Germinal center (tissue), 1 donor: ENCODE measurements around the gene KLK11.

ENCODE experiments used
- DNase-seq: peaks from one replicate; pipeline ENCODE4 v3.0.0; 2012; ENCODE audit warnings: mixed read lengths, low spot score

Gene KLK11

GRCh38 chr19:51027873-51028272 is 1.5 kb upstream of the KLK11 start:
- no peak for DNase-seq

- no peak for DNase-seq
Observed at GRCh38 chr19:51027126-51027806, 850 bp upstream of the KLK11 start.

GRCh38 chr19:51025809-51026553 is 435 bp downstream of the KLK11 start:
- DNase-seq: no peak

- no peak for DNase-seq
Observed at GRCh38 chr19:51025401-51025800, 1.0 kb downstream of the KLK11 start.

GRCh38 chr19:51024924-51025323 is 1.5 kb downstream of the KLK11 start:
- no peak for DNase-seq

GRCh38 chr19:51023946-51024345 is 2.5 kb downstream of the KLK11 start:
- DNase-seq: no peak

- DNase-seq: no peak
Observed at GRCh38 chr19:51022526-51022925, 3.9 kb downstream of the KLK11 start.

GRCh38 chr19:51020988-51021651 is 5.3 kb downstream of the KLK11 start:
- no peak for DNase-seq

GRCh38 chr19:51019544-51019925 is 6.9 kb downstream of the KLK11 start, which contains the start of gene KLK10:
KLK10 (minus strand) TSS chr19:51019709; CDS start chr19:51019130, 579 bp downstream.
- DNase-seq: no peak

GRCh38 chr19:51018745-51019543 is 7.5 kb downstream of the KLK11 start:
- no peak for DNase-seq

- DNase-seq: no peak
Observed at GRCh38 chr19:51016798-51017683, 9.4 kb downstream of the KLK11 start.

- no peak for DNase-seq
Observed at GRCh38 chr19:51015691-51016267, 10.6 kb downstream of the KLK11 start.

- no peak for DNase-seq
Observed at GRCh38 chr19:51014242-51014641, 12.2 kb downstream of the KLK11 start.

GRCh38 chr19:51012661-51013190 is 13.7 kb downstream of the KLK11 start:
- no peak for DNase-seq

GRCh38 chr19:51010066-51010795 is 16.2 kb downstream of the KLK11 start:
- DNase-seq: no peak

GRCh38 chr19:51009061-51009891 is 17.1 kb downstream of the KLK11 start:
- DNase-seq: no peak

- no peak for DNase-seq
Observed at GRCh38 chr19:51007488-51007887, 18.9 kb downstream of the KLK11 start.

GRCh38 chr19:51006406-51006805 is 20.0 kb downstream of the KLK11 start:
- no peak for DNase-seq

GRCh38 chr19:51005248-51005647 is 21.2 kb downstream of the KLK11 start:
- DNase-seq: no peak
